NCI-H82 treated with DMSO at 0.1 percent for 48 hours (cell line): Measurements from ENCODE around the gene FOS.
"Not testable (repeated sequence)": the region's sequence is repeated elsewhere in the genome, so short reads cannot be mapped to it uniquely, and the experiment has no call there.

Experiments
- DNase-seq: peaks from one replicate; lab custom pipeline; 2025; ENCODE audit not compliant: unreplicated experiment; lab: John Stamatoyannopoulos, UW

FOS gene

GRCh38 chr14:75275598-75275997, 3.0 kb upstream of the FOS start:
- no peak for DNase-seq

GRCh38 chr14:75277008-75277814, 1.4 kb upstream of the FOS start:
- no peak for DNase-seq

GRCh38 chr14:75277815-75278421, 710 bp upstream of the FOS start:
- no peak for DNase-seq

- DNase-seq: no peak
Observed at GRCh38 chr14:75279153-75279762, 630 bp downstream of the FOS start.

- no peak for DNase-seq
Observed at GRCh38 chr14:75279763-75280290, 1.2 kb downstream of the FOS start.

GRCh38 chr14:75280291-75280830, 1.7 kb downstream of the FOS start:
- no peak for DNase-seq

GRCh38 chr14:75280831-75281653, 2.4 kb downstream of the FOS start:
- no peak for DNase-seq

- DNase-seq: no peak
Observed at GRCh38 chr14:75281654-75282019, 3.0 kb downstream of the FOS start.

GRCh38 chr14:75282170-75282554, 3.5 kb downstream of the FOS start:
- no peak for DNase-seq

- not testable (repeated sequence) for DNase-seq
Observed at GRCh38 chr14:75282555-75283161, 4.0 kb downstream of the FOS start.

GRCh38 chr14:75283162-75283832, 4.7 kb downstream of the FOS start:
- DNase-seq: no peak

GRCh38 chr14:75283833-75284563, 5.4 kb downstream of the FOS start:
- no peak for DNase-seq

GRCh38 chr14:75285331-75285730, 6.7 kb downstream of the FOS start:
- no peak for DNase-seq

GRCh38 chr14:75286313-75286712, 7.7 kb downstream of the FOS start:
- DNase-seq: no peak

- no peak for DNase-seq
Observed at GRCh38 chr14:75289840-75290388, 11.3 kb downstream of the FOS start.

- DNase-seq: no peak
Observed at GRCh38 chr14:75290851-75291250, 12.2 kb downstream of the FOS start.

- DNase-seq: no peak
Observed at GRCh38 chr14:75291331-75291730, 12.7 kb downstream of the FOS start.

GRCh38 chr14:75292101-75292563, 13.5 kb downstream of the FOS start:
- no peak for DNase-seq

GRCh38 chr14:75292886-75293285, 14.3 kb downstream of the FOS start:
- no peak for DNase-seq
